Measurements from ENCODE around the gene TMEM205. TPM values are rescaled to one million over a fixed set of nuclear protein-coding genes. Genes with fewer than 3 reads are reported as not detected.

TMEM205 gene
- total and polyA plus RNA-seq, 2 of the 8 experiments (the other 6 are each of a cell fraction or from before 2014, with no cell fraction given), result 73.5 to 423 TPM

DNA sequence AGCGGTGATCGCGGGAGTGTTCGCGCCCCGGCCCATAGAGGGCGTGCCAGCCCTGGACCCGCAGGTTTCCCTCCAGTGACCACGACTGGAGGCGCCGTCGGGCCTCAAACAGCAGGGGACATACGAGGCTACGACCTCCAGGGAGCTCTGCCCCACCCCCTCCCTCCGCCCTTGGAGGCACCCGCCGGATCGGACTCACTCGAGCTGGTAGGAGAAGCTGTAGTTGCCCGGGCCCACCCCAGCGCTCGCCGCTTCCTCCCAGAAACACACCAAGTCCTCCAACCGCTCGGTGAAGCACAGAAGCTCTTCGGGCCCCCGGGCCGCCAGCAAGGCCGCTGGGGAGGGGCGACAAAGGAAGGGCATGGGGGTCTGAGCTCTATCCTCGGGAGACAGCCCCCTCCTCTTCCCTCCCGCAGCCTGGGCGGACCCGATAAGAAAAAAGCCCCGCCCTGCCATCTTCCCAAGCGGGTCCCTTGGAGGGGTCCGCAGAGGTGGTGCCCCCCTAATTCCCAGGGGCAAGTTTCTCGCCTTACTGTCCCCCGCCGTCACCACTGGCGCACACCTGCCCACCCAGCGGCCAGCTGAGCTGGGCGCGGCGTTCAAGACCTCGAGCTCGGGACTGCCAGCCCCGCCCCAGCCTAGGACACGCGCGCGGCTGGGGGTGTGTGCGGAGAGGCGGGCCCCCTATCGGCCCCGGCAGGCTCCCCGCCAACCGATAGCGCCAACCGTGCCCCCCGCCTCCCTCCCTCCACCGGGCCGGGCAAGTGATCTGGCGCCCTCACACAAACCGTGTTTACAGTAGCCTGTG, 37.0 kb upstream of the TMEM205 start:
- H2AFZ ChIP-seq (ENCODE audit: low read length), result no peak overlapping the region
- H3K9ac ChIP-seq (replicated peaks in 1 of 4; ENCODE audit: extremely low read depth in 1 of 4, low read depth in 3 of 4, low read length in 3 of 4), result no peak overlapping the region; a peak in 1 of 7 replicates
- 4% methylated on average over 29 of the region's 65 CpGs; no CpG with 5 or more reads in 1 of the 2 experiments for WGBS, 2 experiments (ENCODE audit: extremely low coverage in 1 of 2, insufficient coverage in 1 of 2, insufficient read length in 1 of 2, insufficient replicate concordance in 2 of 2, low coverage in 1 of 2, low lambda C conversion rate in 2 of 2, missing lambda C conversion rate in 1 of 2)
- peak; percentile 1; the same call in 1 of the 2 replicates for TF ChIP-seq RBBP5 (IDR thresholded peaks at IDR 0.05; ENCODE audit: borderline replicate concordance, low read depth, low read length)
- TF ChIP-seq POLR2A (IDR thresholded peaks at IDR 0.05; ENCODE audit: control extremely low read depth in 1 of 2, low read depth in 2 of 2, low read length in 2 of 2), result peak in 1 of 2 experiments; percentile 32; a peak in 1 of 3 replicates
- TF ChIP-seq RAD21 (IDR thresholded peaks at IDR 0.05 in 1 of 2, conservative IDR thresholded peaks at IDR 0.05 in 1 of 2; ENCODE audit: low read depth in 2 of 2, low read length in 2 of 2), result peak; percentile 43 to 54
- TF ChIP-seq SP4 (IDR thresholded peaks at IDR 0.05; ENCODE audit: low read length), result no peak
- peak; percentile 54 for TF ChIP-seq E2F6 (IDR thresholded peaks at IDR 0.05)
- TF ChIP-seq SIN3A (conservative IDR thresholded peaks at IDR 0.05 in 1 of 2, IDR thresholded peaks at IDR 0.05 in 1 of 2; ENCODE audit: low read depth in 1 of 2, low read length in 2 of 2), result peak in 1 of 2 experiments; percentile 31; a peak in 1 of 4 replicates
- peak; percentile 77 for TF ChIP-seq CREB1 (IDR thresholded peaks at IDR 0.05)
- TF ChIP-seq KDM1A (IDR thresholded peaks at IDR 0.05; ENCODE audit: borderline replicate concordance, low read length), result peak; percentile 95
- TF ChIP-seq TEAD4 (IDR thresholded peaks at IDR 0.05; ENCODE audit: low read depth, low read length), result no peak; the same call in 1 of the 2 replicates
- 0 out of 2 replicates have a peak, but pooled peaks have one; percentile 8 for TF ChIP-seq YY1 (IDR thresholded peaks at IDR 0.05; ENCODE audit: low read depth, low read length)
- TF ChIP-seq ASH2L (IDR thresholded peaks at IDR 0.05; ENCODE audit: low read length), result peak; percentile 27

More for the DNA sequence above, 37.0 kb upstream of the TMEM205 start:
- Histone ChIP-seq H3K4me2 (ENCODE audit: insufficient read depth in 1 of 2, low read depth in 2 of 2, low read length in 2 of 2) (peak overlapping the region; percentile 86 to 90), H4K5ac (ENCODE audit: insufficient read length, low read depth, low read length) (no peak overlapping the region), H3K79me1 (ENCODE audit: low read depth, low read length) (0 out of 2 replicates have a peak, but pooled peaks cover 2% of the 10 kb centered on the region), H2AK5ac (ENCODE audit: low read depth, low read length) (no peak overlapping the region), H3K18ac (ENCODE audit: extremely low read depth, low read length) (no peak overlapping the region; the same call in none of the 2 replicates), H4K20me1 (replicated peaks in 1 of 2; ENCODE audit: control insufficient read depth in 1 of 2, insufficient read depth in 2 of 2, low read length in 2 of 2) (peaks cover 2 to 4% of the 10 kb centered on the region in 2 experiments), H2BK120ac (replicated peaks; ENCODE audit: low read depth, low read length) (no peak overlapping the region), H2BK5ac (ENCODE audit: low read depth, low read length) (no peak overlapping the region), H2BK20ac (ENCODE audit: low read length) (no peak overlapping the region), H3K27ac (ENCODE audit: low read depth, low read length) (no peak overlapping the region), H3K4me3 (ENCODE audit: extremely low read depth in 1 of 4, insufficient read depth in 2 of 4, low read depth in 3 of 4, low read length in 4 of 4) (peak overlapping the region; percentile 60 to 78 (median 61)), H2BK12ac (ENCODE audit: low read depth, low read length) (no peak overlapping the region), H3K4me1 (replicated peaks in 1 of 4; ENCODE audit: control insufficient read depth in 3 of 4, insufficient read depth in 4 of 4, low read length in 3 of 4) (peaks cover 0 to 11% (median 5%) of the 10 kb centered on the region in 4 experiments; a peak in 5 of 7 replicates), H2BK15ac (ENCODE audit: low read length) (no peak overlapping the region), H3K36me3 (ENCODE audit: control insufficient read depth in 2 of 4, insufficient read depth in 4 of 4, low read length in 3 of 4) (no peaks in the 10 kb centered on the region), H3K9me3 (ENCODE audit: insufficient read depth in 2 of 2, low read depth in 1 of 2, low read length in 1 of 2) (no peaks in the 10 kb centered on the region), H3K56ac (replicated peaks; ENCODE audit: insufficient read length, low read depth, low read length) (peak overlapping the region; percentile 12), H3K14ac (ENCODE audit: insufficient read length) (no peak overlapping the region), H4K91ac (replicated peaks; ENCODE audit: insufficient read length, low read length) (no peak overlapping the region), H3K79me2 (ENCODE audit: control insufficient read depth in 1 of 2, insufficient read depth in 2 of 2, low read length in 2 of 2) (no peaks in the 10 kb centered on the region), H3K27me3 (replicated peaks in 1 of 4; ENCODE audit: control insufficient read depth in 3 of 4, extremely low read depth in 1 of 4, insufficient read depth in 3 of 4, low read length in 3 of 4) (no peaks in the 10 kb centered on the region), H4K8ac (ENCODE audit: extremely low read depth, insufficient read depth, low read length) (no peak overlapping the region), H3K23me2 (ENCODE audit: low read depth, low read length) (peaks cover 24% of the 10 kb centered on the region), H3K4ac (replicated peaks; ENCODE audit: insufficient read length, low read depth, low read length) (peak overlapping the region; percentile 25), H3K23ac (ENCODE audit: insufficient read length) (no peak overlapping the region)
- DNase-seq (ENCODE audit: low read depth in 1 of 2, low spot score in 2 of 2) (peak in 1 of 2 experiments; percentile 94), FAIRE-seq (no peak)
- POLR2A ChIA-PET (ENCODE audit: partially characterized antibody), result interaction anchor here (0.7 to 4.7 kb wide), 23 partner anchors 8 to 1228 kb away, joined by 3 to 48 read pairs (median 4); partner anchors contain the start of genes CCDC159, ELAVL3, RAB3D and RGL3
- CTCF ChIA-PET (ENCODE audit: partially characterized antibody), result interaction anchor here (0.6 to 16.8 kb wide), 41 partner anchors 8 to 673 kb away, joined by 3 to 197 read pairs (median 4); partner anchors contain the start of genes CCDC159, CNN1, ODAD3 and PRKCSH
